GM20431 (cell line): ENCODE measurements around the gene LRAT.

Source experiments
- in situ Hi-C: fragments of 300-500 bp; cut with MseI, MboI; formaldehyde crosslinking; loops from one replicate; pipeline ENCODE4 v1.15.0; 2020; ENCODE audit warnings: low sequenced_read_pairs; ENCODE audit not compliant: unreplicated experiment

LRAT gene

DNA sequence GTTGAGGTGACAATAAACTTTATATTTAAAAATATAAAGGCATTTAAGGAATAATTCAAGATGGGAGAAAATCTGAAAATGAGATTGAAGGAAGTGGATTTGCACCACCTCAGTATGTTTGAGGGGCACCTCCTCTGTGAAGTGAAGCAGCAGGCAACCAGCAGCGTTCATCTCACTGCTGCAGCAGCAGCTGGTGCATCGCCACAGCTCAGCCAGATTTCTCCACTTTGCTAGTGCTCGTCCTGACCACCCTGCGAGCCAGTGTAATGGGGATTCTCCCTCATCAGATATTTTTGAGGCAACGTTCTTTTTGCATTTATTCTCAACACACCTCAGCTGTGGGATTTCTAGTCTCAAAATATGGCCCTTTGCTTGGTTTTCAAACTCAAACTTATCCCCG lies 13.9 kb downstream of the LRAT start:
- in situ Hi-C loops, result no loop called here

DNA sequence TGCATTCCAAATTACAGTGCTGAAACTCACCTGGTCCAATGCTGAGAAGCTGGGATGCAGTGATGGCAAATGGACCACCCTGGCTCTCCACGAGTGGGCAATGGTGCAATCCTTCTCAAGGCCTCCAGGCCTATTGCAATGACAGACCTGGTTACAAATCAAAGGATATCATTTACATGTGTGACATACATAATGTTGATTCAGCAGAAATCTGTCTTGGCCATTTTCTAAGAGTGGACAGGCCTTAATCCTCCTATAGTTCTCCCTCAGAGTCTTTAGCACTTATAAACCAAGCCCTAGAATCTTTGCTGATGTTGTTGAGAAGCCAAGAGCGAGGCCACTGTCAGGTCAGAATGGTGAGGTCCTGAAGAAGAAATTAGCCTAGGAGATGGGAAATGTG lies 17.1 kb downstream of the LRAT start:
- in situ Hi-C loops, result no loop called here

GRCh38 chr4:154778264-154778663 lies 34.5 kb downstream of the LRAT start:
- in situ Hi-C loops, result no loop called here

DNA sequence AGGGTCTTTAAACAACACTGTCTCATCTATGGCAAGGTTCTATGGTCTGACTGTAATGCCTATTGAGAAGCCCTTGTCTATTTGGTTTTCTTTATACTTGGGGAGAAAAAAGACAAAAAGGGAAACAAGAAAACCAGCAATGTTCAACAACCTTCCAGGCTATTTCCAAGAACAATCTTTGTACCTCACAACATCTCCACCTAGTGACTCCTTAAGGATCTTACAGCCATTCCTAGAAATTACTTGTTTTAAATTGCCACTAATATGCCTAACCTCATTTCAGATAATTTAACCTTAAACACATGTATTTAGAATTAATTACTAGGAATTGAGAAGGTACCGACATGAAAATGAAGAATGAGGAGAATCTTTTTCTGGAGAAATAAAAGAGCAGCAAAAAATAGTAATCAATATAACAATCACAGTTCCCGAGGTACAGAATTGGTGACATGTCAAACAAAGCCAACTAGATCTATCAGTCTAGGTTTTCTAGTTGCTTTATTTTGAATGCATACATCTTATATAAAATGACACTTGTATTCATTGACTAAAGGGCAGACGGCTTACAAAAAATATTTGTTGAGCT lies 35.7 kb downstream of the LRAT start:
- in situ Hi-C loops, result no loop called here

GRCh38 chr4:154781126-154781982 lies 37.6 kb downstream of the LRAT start, which contains the start of gene RBM46:
TSS of gene RBM46 (plus strand) at chr4:154781272. CDS start at chr4:154796753, 15,481 bp downstream.
- in situ Hi-C loops, result no loop called here

GRCh38 chr4:154781983-154782293 lies 38.1 kb downstream of the LRAT start:
- in situ Hi-C loops, result no loop called here
